H7 (cell line): ENCODE results near the gene SOCS3. TPM values are rescaled to one million over a fixed set of nuclear protein-coding genes. Genes with fewer than 3 reads are reported as not detected.

Experiments used
- DNase-seq: peaks from one replicate; pipeline ENCODE4 v3.0.0; 2012
- H3K27me3 ChIP-seq: 2 replicates; pipeline ENCODE4 v1.6.0; 2011; ENCODE audit warnings: mild to moderate bottlenecking, low read length; ENCODE audit not compliant: control insufficient read depth, insufficient read depth
- H3K36me3 ChIP-seq: replicated peaks from 2 replicates; pipeline ENCODE4 v1.5.1; 2011; ENCODE audit warnings: low read length; ENCODE audit not compliant: control insufficient read depth, insufficient read depth
- H3K4me3 ChIP-seq: 2 replicates; pipeline ENCODE4 v1.5.1; 2011; ENCODE audit warnings: low read depth, mild to moderate bottlenecking, control low read depth, low read length, moderate library complexity; ENCODE audit not compliant: insufficient read depth
- total RNA-seq: library from RNA; depleted of rRNA; stranded (reverse); fragments of >200 nt; shearing (Covaris generic); gene quantifications from 2 replicates; pipeline ENCODE4 v1.2.3, GENCODE V29; 2014

Gene SOCS3
- total RNA-seq, 1 experiment from 2014 or later, result 26.9 TPM

- DNase-seq, result no peak
- H3K4me3 ChIP-seq, result peak overlapping the region; percentile 96
- H3K36me3 ChIP-seq, result no peaks in the 10 kb centered on the region
- no peaks in the 10 kb centered on the region for H3K27me3 ChIP-seq
Measured at GRCh38 chr17:78379131-78379491, 19.2 kb upstream of the SOCS3 start.

- Histone ChIP-seq H3K36me3 (no peaks in the 10 kb centered on the region), H3K27me3 (no peaks in the 10 kb centered on the region), H3K4me3 (peak within 1 kb of the TSS; percentile 96)
- peak; percentile 92 for DNase-seq
Measured at GRCh38 chr17:78378225-78379130, 18.6 kb upstream of the SOCS3 start, which contains the start of gene PGS1. Gene PGS1, plus strand, starts transcription at chr17:78378649. Its CDS starts 17 bp downstream, at chr17:78378666.

DNA sequence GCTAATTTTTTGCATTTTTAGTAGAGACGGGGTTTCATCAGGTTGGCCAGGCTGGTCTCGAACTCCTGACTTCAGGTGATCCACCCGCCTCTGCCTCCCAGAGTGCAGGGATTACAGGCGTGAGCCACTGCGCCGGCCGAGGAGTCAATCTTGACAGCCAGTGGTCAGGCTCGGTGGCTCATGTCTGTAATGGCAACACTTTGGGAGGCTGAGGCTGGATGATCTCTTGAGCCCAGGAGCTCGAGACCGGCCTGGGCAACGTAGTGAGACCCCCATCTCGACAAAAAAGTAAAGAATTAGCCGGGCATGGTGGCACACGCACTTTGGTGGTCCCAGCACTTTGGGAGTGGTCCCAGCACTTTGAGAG is 18.0 kb upstream of the SOCS3 start:
- Histone ChIP-seq H3K36me3 (no peaks in the 10 kb centered on the region), H3K27me3 (no peaks in the 10 kb centered on the region), H3K4me3 (peak overlapping the region; percentile 96)
- DNase-seq, result no peak

GRCh38 chr17:78376161-78376560 is 16.3 kb upstream of the SOCS3 start:
- H3K4me3 ChIP-seq, result no peak overlapping the region
- H3K36me3 ChIP-seq, result no peaks in the 10 kb centered on the region
- no peaks in the 10 kb centered on the region for H3K27me3 ChIP-seq
- DNase-seq, result no peak

DNA sequence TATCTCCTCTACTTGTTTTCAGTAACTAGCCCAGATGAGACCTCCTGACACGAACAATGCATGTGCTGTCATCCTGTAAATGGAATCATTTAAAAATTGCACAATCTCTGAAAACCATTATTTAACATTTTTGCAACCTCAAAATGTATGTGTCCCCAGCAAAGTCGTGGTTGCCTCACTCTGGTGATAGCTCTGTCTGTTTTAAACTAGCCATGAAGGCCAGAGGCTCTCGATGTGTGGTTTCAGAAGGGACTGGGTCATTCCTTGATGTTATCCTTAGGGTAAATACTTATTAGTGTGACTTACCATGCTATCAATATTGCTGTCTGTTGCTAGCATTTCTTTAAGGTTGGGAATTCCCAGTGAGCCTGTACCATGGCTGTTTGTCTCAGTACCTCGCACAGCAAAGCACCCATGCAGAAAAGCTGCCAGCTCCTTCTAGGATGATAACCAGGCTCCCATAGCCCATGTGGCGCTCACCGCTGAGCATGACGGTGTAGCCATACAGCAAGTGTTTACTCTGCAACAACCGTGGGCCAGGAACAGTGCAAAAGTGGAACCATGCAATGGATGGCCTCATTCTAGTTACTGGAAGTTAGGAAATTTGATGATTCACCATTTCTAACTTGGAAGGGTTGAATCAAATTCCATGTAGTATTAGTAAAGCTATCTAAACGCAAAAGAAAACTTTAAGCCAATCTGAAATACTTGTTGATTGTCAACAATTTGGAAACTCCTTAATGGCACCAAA is 15.7 kb upstream of the SOCS3 start:
- no peak for DNase-seq
- no peaks in the 10 kb centered on the region for H3K27me3 ChIP-seq
- no peaks in the 10 kb centered on the region for H3K36me3 ChIP-seq
- H3K4me3 ChIP-seq, result no peak overlapping the region

- Histone ChIP-seq H3K27me3 (no peaks in the 10 kb centered on the region), H3K36me3 (no peaks in the 10 kb centered on the region), H3K4me3 (no peak overlapping the region)
- DNase-seq, result peak; percentile 79
Measured at GRCh38 chr17:78374631-78375274, 14.9 kb upstream of the SOCS3 start.

- H3K36me3 ChIP-seq, result no peaks in the 10 kb centered on the region
- no peak for DNase-seq
- no peak overlapping the region for H3K4me3 ChIP-seq
- no peaks in the 10 kb centered on the region for H3K27me3 ChIP-seq
Measured at GRCh38 chr17:78374189-78374588, 14.3 kb upstream of the SOCS3 start.

DNA sequence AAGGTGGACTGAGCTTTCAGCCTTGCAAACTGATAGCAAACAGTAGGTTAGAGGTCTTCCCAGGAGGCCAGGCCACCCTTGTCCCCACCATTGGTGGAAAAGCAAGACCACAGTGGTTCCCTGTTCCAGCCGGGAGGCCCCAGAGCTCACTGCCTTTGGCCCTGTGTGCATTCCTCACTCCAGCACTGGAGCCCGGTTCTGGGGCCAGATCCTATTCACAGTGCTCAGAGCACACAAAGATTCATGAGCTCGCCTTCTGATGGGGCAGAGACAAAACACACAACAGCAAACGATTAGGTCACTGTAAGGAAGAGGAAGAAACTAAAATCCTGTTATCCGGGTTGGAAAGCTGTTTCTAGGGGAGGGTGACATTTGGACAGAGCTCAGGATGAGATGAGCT is 13.0 kb upstream of the SOCS3 start:
- no peaks in the 10 kb centered on the region for H3K27me3 ChIP-seq
- no peak for DNase-seq
- H3K4me3 ChIP-seq, result no peak overlapping the region
- H3K36me3 ChIP-seq, result no peaks in the 10 kb centered on the region

- H3K36me3 ChIP-seq, result no peaks in the 10 kb centered on the region
- no peak for DNase-seq
- no peaks in the 10 kb centered on the region for H3K27me3 ChIP-seq
- H3K4me3 ChIP-seq, result no peak overlapping the region
Measured at GRCh38 chr17:78371056-78371455, 11.2 kb upstream of the SOCS3 start.

GRCh38 chr17:78369791-78370381 is 10.0 kb upstream of the SOCS3 start:
- no peak overlapping the region for H3K4me3 ChIP-seq
- peak; percentile 76 for DNase-seq
- H3K36me3 ChIP-seq, result no peaks in the 10 kb centered on the region
- no peaks in the 10 kb centered on the region for H3K27me3 ChIP-seq

- H3K36me3 ChIP-seq, result no peaks in the 10 kb centered on the region
- no peaks in the 10 kb centered on the region for H3K27me3 ChIP-seq
- H3K4me3 ChIP-seq, result no peak overlapping the region
- peak; percentile 77 for DNase-seq
Measured at GRCh38 chr17:78368854-78369495, 9.1 kb upstream of the SOCS3 start.

DNA sequence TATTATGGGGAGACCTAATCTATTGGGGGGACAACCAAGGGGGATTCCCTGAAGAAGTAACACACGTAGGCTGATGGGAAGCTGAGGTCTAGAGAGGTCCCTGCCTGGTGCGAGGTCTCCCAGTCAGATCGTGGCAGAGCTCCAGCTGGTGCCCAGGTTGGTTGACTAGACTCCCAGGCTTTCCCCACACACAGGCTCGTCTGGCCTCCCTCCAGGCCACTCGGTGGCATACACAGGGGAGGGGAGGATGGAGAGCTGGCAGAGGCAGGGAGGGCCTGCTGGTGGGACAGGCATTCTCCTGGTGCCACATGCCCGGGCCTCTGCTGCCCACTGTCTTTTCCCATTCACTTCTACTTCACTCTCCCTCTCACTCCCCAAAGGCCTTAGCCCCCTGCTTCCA is 8.5 kb upstream of the SOCS3 start:
- no peaks in the 10 kb centered on the region for H3K27me3 ChIP-seq
- H3K4me3 ChIP-seq, result no peak overlapping the region
- no peaks in the 10 kb centered on the region for H3K36me3 ChIP-seq
- DNase-seq, result peak; percentile 26

DNA sequence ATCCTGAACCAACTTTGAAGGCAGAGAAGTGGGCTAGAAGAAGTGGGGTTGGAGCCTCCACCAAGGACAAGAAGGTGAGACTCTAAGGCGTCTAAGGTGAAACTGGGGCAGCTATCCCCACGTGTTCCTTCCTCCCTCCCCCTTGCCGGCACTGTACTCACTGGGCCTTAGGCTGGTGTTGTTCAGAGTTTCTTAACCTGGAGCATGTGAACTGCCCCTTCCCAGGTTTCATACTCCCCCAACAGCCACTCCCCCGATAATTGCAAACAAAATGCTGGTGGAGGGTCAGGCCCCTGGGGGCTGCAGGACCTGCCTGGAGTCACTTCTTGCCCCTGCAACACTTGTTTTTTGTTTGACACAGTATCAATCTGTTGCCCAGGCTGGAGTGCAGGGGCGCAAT is 7.3 kb upstream of the SOCS3 start:
- H3K4me3 ChIP-seq, result no peak overlapping the region
- H3K36me3 ChIP-seq, result no peaks in the 10 kb centered on the region
- DNase-seq, result peak; percentile 36
- no peaks in the 10 kb centered on the region for H3K27me3 ChIP-seq
